PC-9 (cell line): ENCODE results near the gene PNKP. TPM values are rescaled to one million over a fixed set of nuclear protein-coding genes. Genes with fewer than 3 reads are reported as not detected.
A peak's percentile ranks its signal among the peaks of the same experiment; 100 is the strongest.
"Not testable (repeated sequence)": the region's sequence is repeated elsewhere in the genome, so short reads cannot be mapped to it uniquely, and the experiment has no call there.

ENCODE experiments used
- BruUV-seq: library from RNA; stranded (reverse); fragments of 400-500 nt; replicated peaks from 2 replicates; lab custom pipeline; 2021; lab: Mats Ljungman, UMichigan
- CTCF ChIA-PET: fragments of 300-600 bp; sonication (Branson Sonifier 250); formaldehyde crosslinking; loops from one replicate; lab custom pipeline; 2022; ENCODE audit warnings: antibody characterized with exemption; lab: Charles Lee
- POLR2A ChIA-PET: fragments of 300-600 bp; sonication (Branson Sonifier 250); formaldehyde crosslinking; loops from one replicate; lab custom pipeline; 2022; ENCODE audit warnings: antibody characterized with exemption; ENCODE audit not compliant: unreplicated experiment; lab: Charles Lee
- DNase-seq, 2 experiments: peaks; one replicate each; pipeline versions ENCODE4 v3.0.0 to v3.0.0-alpha.2; 2015 to 2022; ENCODE audit warnings: mixed read lengths in 1 of 2
- H2AFZ ChIP-seq: fragments of 200-600 bp; sonication (generic); 2 replicates; pipeline ENCODE4 v1.8.1; 2017; ENCODE audit warnings: antibody characterized with exemption
- H3F3A ChIP-seq: fragments of 200-600 bp; sonication (generic); 2 replicates; pipeline ENCODE4 v1.8.1; 2017; ENCODE audit warnings: antibody characterized with exemption, mild to moderate bottlenecking, low read depth; ENCODE audit not compliant: insufficient read depth
- H3K27ac ChIP-seq: fragments of 200-600 bp; sonication (generic); 2 replicates; pipeline ENCODE4 v1.6.1; 2016; ENCODE audit warnings: mixed run types
- H3K27me3 ChIP-seq: fragments of 200-600 bp; sonication (generic); 2 replicates; pipeline ENCODE4 v1.6.1; 2016; ENCODE audit warnings: low read depth, mixed run types; ENCODE audit not compliant: insufficient read depth
- H3K36me3 ChIP-seq: fragments of 200-600 bp; sonication (generic); 2 replicates; pipeline ENCODE4 v1.6.1; 2016; ENCODE audit warnings: low read depth, mixed run types
- H3K4me1 ChIP-seq: fragments of 200-600 bp; sonication (generic); replicated peaks from 2 replicates; pipeline ENCODE4 v1.6.1; 2016; ENCODE audit warnings: mixed run types; ENCODE audit not compliant: insufficient read depth
- H3K4me2 ChIP-seq: fragments of 200-600 bp; sonication (generic); 2 replicates; pipeline ENCODE4 v1.6.1; 2017; ENCODE audit warnings: mixed run types
- H3K4me3 ChIP-seq: fragments of 200-600 bp; sonication (generic); 2 replicates; pipeline ENCODE4 v1.6.1; 2016; ENCODE audit warnings: mixed run types
- H3K79me2 ChIP-seq: fragments of 200-600 bp; sonication (generic); 2 replicates; pipeline ENCODE4 v1.6.1; 2017; ENCODE audit warnings: low read depth, mixed run types
- H3K9me2 ChIP-seq: fragments of 200-600 bp; sonication (generic); 2 replicates; pipeline ENCODE4 v1.8.1; 2017; ENCODE audit warnings: mild to moderate bottlenecking; ENCODE audit not compliant: insufficient read depth
- H3K9me3 ChIP-seq: fragments of 200-600 bp; sonication (generic); 2 replicates; pipeline ENCODE4 v1.8.1; 2016; ENCODE audit warnings: low read depth; ENCODE audit not compliant: insufficient read depth
- H4K20me1 ChIP-seq: fragments of 200-600 bp; sonication (generic); 2 replicates; pipeline ENCODE4 v1.8.1; 2017; ENCODE audit not compliant: insufficient read depth
- EZH2 ChIP-seq: fragments of 200-600 bp; sonication (generic); IDR thresholded peaks from 2 replicates; pipeline ENCODE4 v1.8.0; 2017; ENCODE audit warnings: antibody characterized with exemption, low read depth
- intact Hi-C: fragments of 100-400 bp; cut with micrococcal nuclease; formaldehyde crosslinking; loops from one replicate; pipeline ENCODE4 v1.10.0; 2022; ENCODE audit not compliant: unreplicated experiment
- total RNA-seq: library from RNA; stranded (reverse); gene quantifications from 2 replicates; pipeline ENCODE4 v1.2.3, GENCODE V29; 2021
- TF ChIP-seq, protein P1 (sequence below): fragments of 200-600 bp; sonication (generic); conservative IDR thresholded peaks from 2 replicates; pipeline ENCODE4 v1.6.1; 2017; ENCODE audit warnings: mixed run types, antibody characterized with exemption, mild to moderate bottlenecking, moderate library complexity

The PNKP gene
- total RNA-seq, 1 experiment from 2014 or later: 82.7 TPM

DNA sequence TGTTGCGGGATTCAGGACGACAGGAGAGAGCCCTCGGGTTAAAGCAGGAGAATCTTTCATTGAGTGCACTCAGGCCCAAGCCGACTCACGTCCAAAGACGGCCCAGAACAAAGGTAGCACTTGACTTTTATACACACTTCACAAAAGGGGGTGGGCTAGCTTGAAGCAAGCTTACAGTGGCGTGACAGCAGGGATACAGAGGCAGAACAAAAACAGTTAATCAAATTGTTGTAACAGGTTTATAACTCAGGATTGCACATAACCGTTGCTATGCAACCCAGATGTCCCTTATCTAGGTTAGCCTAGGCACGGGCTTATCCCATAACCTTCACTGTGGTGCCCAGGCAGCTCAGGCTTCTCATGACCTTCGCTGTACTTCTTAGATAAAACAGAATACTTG lies 47.3 kb downstream of the PNKP start:
- Histone ChIP-seq H2AFZ (no peak overlapping the region), H4K20me1 (peaks cover 13% of the 10 kb centered on the region), H3K4me2 (no peak overlapping the region), H3K9me2 (no peaks in the 10 kb centered on the region), H3K79me2 (peaks cover 44% of the 10 kb centered on the region), H3F3A (peaks cover 10% of the 10 kb centered on the region), H3K27me3 (no peaks in the 10 kb centered on the region), H3K4me1 (peaks cover 16% of the 10 kb centered on the region), H3K36me3 (0 out of 2 replicates have a peak, but pooled peaks cover 8% of the 10 kb centered on the region), H3K4me3 (no peak overlapping the region), H3K27ac (no peak overlapping the region), H3K9me3 (no peaks in the 10 kb centered on the region)
- BruUV-seq: no TSS peak
- TF ChIP-seq, protein P1, sequence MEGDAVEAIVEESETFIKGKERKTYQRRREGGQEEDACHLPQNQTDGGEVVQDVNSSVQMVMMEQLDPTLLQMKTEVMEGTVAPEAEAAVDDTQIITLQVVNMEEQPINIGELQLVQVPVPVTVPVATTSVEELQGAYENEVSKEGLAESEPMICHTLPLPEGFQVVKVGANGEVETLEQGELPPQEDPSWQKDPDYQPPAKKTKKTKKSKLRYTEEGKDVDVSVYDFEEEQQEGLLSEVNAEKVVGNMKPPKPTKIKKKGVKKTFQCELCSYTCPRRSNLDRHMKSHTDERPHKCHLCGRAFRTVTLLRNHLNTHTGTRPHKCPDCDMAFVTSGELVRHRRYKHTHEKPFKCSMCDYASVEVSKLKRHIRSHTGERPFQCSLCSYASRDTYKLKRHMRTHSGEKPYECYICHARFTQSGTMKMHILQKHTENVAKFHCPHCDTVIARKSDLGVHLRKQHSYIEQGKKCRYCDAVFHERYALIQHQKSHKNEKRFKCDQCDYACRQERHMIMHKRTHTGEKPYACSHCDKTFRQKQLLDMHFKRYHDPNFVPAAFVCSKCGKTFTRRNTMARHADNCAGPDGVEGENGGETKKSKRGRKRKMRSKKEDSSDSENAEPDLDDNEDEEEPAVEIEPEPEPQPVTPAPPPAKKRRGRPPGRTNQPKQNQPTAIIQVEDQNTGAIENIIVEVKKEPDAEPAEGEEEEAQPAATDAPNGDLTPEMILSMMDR: no peak
- TF ChIP-seq EZH2: no peak
- intact Hi-C loops: no loop called here
- no peak for DNase-seq
- ChIA-PET POLR2A (no interaction called here), CTCF (interaction anchor here (1.2 kb wide), 1 partner anchor 31 kb away, joined by 7 read pairs; the partner anchor contains the start of gene PTOV1)

DNA sequence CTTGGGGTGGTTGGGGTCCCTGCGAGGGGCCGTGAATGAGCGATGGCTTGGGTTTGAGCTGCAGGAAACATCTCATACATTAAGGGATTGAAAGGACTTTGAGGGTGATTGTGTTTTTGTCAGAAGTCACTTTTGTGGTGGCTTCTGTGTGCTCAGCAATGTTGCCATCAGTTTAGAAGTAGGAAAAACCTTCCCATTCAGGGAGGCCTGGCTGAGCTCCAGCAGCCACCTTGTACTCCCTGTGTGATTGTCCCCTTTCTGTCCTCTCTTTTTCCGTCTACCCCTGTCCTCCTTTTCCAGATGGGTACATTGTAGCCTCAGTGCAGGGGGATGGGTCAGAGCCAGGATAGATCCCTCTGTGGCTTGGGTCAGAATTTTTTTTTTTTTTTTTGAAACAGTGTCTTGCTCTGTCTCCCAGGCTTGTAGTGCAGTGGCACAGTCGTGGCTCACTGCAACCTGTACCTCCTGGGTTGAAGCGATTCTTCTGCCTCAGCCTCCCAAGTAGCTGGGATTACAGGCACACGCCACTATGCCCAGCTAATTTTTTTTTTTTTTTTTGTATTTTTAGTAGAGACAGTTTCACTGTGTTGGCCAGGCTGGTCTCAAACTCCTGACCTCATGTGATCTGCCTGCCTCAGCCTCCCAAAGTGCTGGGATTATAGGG lies 47.8 kb downstream of the PNKP start:
- intact Hi-C loops: loop anchor here (5.0 kb wide), 1 partner anchor 48 kb away; the partner anchor contains the start of gene PNKP
- BruUV-seq: TSS peak; percentile 24
- POLR2A ChIA-PET, H3K27ac ChIP-seq, H3K36me3 ChIP-seq, H3K9me2 ChIP-seq, DNase-seq, H3K27me3 ChIP-seq, H2AFZ ChIP-seq, H3K9me3 ChIP-seq: not testable (repeated sequence)
- Histone ChIP-seq H3K4me3 (peak overlapping the region; percentile 84; the same call in 1 of the 2 replicates), H3K4me2 (peak overlapping the region; percentile 79), H3F3A (peaks cover 14% of the 10 kb centered on the region), H4K20me1 (peaks cover 13% of the 10 kb centered on the region), H3K4me1 (peaks cover 16% of the 10 kb centered on the region), H3K79me2 (peaks cover 42% of the 10 kb centered on the region)
- CTCF ChIA-PET: interaction anchor here (0.7 to 1.2 kb wide), 2 partner anchors 31 to 96 kb away, joined by 4 to 7 read pairs; partner anchors contain the start of gene PTOV1

DNA sequence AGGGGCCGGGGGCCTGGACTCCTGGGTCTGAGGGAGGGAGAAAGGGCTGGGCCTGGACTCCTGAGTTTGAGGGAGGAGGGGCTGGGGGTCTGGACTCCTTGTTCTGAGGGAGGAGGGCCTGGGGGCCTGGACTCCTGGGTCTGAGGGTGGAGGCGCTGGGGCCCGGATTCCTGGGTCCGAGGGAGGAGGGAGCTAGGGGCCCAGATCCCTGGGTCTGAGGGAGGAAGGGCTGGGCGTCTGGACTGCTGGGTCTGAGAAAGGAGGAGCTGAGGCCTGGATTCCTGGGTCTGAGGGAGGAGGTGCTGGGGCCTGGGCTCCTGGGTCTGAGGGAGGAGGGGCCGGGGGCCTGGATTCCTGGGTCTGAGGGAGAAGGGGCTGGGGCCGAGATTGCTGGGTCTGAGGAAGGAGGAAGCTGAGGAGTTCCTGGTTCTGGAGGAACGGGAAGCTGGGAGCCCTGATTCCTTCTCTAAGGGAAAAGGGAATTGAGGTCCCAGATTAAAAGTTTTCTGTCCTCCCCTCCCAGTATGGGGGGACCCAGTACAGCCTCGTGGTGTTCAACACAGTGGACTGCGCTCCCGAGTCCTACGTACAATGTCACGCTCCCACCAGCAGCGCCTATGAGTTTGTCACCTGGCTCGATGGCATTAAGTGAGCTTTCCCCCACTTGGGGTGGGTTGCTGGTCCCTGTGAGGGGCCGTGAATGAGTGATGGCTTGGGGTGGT lies 48.6 kb downstream of the PNKP start:
- no peak overlapping the region for H3K27ac ChIP-seq
- peak overlapping the region; percentile 85 for H2AFZ ChIP-seq
- DNase-seq: peak in 1 of 2 experiments; percentile 18
- H3K4me1 ChIP-seq: peaks cover 23% of the 10 kb centered on the region
- no TSS peak for BruUV-seq
- POLR2A ChIA-PET: interaction anchor here (0.6 kb wide), 1 partner anchor 87 kb away, joined by 3 read pairs; no protein-coding TSS in a partner anchor
- CTCF ChIA-PET: interaction anchor here (0.7 to 1.2 kb wide), 2 partner anchors 32 to 95 kb away, joined by 4 to 7 read pairs; partner anchors contain the start of gene PTOV1
- 0 out of 2 replicates have a peak, but pooled peaks cover 8% of the 10 kb centered on the region for H3K36me3 ChIP-seq
- H3F3A ChIP-seq: peaks cover 22% of the 10 kb centered on the region
- TF ChIP-seq EZH2: no peak
- TF ChIP-seq, protein P1: no peak
- H3K27me3 ChIP-seq: no peaks in the 10 kb centered on the region
- peaks cover 42% of the 10 kb centered on the region for H3K79me2 ChIP-seq
- H3K9me2 ChIP-seq: no peaks in the 10 kb centered on the region
- H3K4me2 ChIP-seq: peak overlapping the region; percentile 79
- peaks cover 7% of the 10 kb centered on the region for H4K20me1 ChIP-seq
- H3K9me3 ChIP-seq: no peaks in the 10 kb centered on the region
- intact Hi-C loops: loop anchor here (5.0 kb wide), 1 partner anchor 48 kb away; the partner anchor contains the start of gene PNKP
- peak overlapping the region; percentile 84 for H3K4me3 ChIP-seq
